UCSD-AML1 (cell line): ENCODE data around the gene TOM1L2.
"Not testable (repeated sequence)": the region's sequence is repeated elsewhere in the genome, so short reads cannot be mapped to it uniquely, and the experiment has no call there.

Experiments used
- DNase-seq: peaks from one replicate; lab custom pipeline; 2025; ENCODE audit not compliant: unreplicated experiment; lab: John Stamatoyannopoulos, UW

The TOM1L2 gene

DNA sequence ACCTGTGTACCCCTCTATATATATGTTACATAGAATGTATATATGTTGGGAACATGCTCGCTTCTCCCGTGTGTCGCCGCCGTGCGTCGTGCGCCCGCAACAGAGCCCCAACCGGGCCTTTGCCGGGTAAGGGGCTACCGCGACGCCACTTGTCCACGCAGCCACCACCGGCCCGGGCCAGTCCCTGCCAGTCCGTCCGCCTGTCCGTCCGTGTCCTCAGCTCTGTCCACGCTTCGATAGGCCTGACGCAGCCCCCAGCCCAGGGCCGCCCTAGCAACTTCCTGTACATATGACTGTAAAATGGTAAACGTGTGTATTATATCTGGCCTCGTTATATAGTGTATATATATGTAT is 161.3 kb downstream of the TOM1L2 start:
- DNase-seq, result no peak

DNA sequence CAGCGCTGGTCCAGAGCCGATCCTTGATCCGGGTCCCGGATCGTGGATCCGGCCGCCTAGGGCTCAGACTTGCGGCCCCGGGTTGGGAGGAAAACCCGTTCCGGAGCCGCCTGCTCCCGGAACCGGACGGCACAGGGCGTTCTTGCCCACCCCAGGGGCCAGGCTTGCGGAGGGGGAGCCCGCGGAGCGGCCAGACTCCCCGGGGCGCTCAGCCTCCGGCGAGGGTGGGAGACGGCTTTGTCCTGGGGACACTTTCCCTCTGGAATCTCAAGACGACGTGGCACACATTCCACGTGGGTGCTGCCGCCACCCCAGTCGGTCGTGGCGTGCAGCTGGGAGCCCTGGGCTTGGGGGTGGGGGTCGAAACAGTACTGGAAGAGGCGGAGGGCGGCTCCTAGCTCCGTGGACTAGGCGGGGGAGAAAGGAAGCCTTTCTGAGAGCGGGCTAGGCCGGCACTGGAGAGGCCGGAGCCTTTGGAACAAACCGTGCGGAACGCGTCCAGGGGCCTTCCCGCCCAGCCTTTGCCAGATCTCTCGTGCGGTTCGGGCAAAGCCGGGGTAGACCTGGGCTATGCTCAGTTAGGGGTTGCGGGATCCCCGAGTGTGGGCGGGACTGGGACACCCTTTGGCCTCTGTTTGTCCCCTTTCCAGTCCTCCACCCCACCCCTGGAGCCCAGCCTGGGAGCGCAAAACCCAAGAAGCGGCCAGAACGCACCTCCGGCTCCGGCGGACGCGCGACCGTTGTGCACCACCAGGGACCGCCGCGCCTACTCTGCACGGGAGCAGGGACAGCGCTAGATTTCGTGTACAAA is 161.9 kb downstream of the TOM1L2 start:
- DNase-seq, result no peak

DNA sequence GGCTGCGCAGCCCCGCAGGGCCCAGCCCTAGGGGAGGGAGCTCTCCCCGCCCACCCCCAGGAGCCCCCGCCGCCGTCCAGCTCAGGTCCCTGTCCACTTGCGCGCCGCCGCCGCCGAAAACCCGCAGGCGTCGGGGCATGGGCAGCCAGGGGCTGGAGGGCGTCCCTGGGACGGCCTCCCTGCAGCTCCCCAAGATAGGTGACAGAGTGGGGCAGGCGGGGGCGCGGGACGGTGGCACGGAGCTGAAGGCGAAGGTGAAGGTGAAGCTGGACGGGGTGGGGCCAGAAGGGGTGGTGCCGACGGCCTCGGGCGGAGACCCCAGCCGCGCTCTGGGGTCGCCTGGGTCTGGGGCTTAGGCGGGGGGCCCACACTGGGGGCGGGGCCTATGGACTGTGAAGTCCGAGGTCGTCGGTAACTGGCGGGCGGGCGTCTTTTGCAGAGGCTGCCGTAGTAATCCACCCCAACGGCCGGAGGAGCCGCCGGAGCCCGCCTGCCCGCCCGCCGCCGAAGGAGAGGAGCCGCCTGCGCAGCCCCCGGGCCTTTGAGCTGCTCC is 162.6 kb downstream of the TOM1L2 start:
- DNase-seq, result no peak

DNA sequence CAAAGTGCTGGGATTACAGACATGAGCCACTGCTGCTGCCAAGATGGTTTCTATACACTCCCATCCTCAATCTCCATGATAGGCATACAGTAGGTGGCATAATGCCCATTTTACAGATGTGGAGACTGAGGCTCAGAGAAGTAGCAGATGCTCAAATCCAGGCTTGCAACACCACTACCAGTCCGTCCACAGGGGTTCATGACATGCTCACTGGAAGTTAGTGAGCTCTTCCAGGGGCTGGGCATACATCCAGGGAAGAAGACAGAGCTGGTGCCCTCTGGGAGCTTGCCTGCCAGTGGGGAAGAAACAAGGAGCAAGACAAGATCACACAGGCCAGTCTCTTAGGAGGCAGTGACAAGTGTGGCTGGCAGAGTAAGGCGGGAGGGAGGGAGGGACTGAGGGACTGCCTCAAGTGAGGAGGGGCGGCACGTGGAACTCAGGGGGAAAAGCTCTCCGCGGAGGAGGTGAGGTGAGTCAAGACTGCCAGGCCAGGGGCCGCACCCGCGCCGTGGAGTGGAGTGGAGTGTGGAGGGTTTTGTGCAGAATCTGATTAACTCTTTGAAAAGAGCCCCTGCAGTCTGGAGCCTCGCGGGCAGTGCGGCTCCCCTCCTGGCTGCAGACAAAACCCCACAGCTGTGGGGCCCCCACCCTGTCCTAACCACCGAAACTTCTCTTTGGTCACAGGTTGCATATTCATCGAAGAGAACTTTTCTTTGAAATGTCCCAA is 163.3 kb downstream of the TOM1L2 start:
- DNase-seq, result no peak

DNA sequence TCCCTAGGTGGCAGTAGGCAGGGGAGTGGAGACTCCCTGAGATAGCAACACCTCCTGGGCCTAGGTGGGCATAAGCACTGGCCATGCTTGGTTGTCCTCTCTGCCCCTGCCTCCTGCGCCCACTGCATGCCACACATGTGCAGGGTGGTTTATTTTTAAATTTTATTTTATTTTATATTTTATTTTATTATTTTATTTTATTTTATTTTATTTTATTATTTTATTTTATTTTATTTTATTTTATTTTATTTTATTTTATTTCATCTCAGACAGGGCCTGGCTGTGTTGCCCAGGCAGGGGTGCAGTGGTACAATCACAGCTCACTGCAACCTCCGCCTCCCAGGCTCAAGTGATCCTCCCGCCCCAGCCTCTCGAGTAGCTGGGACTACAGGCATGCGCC is 164.0 kb downstream of the TOM1L2 start:
- not testable (repeated sequence) for DNase-seq

DNA sequence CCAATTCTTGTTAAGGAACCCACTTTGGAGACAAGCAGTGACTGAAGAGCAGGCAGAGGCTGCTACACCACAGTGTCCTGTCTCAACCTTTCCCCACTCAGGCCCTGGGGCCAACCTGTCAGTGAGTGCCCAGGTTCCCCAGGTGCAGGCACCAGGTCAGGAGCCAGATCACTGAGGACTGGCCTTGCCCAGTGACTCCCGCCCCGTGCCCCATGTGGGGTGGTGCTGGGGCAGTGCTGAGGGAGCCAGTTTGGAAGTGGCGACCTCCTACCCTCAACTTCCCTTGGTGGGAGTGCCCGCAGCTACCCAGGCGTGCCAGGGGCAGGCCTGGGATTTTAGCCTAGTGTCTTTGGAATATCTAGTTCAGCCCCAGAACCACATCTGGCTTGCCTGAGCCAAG is 164.8 kb downstream of the TOM1L2 start:
- no peak for DNase-seq

DNA sequence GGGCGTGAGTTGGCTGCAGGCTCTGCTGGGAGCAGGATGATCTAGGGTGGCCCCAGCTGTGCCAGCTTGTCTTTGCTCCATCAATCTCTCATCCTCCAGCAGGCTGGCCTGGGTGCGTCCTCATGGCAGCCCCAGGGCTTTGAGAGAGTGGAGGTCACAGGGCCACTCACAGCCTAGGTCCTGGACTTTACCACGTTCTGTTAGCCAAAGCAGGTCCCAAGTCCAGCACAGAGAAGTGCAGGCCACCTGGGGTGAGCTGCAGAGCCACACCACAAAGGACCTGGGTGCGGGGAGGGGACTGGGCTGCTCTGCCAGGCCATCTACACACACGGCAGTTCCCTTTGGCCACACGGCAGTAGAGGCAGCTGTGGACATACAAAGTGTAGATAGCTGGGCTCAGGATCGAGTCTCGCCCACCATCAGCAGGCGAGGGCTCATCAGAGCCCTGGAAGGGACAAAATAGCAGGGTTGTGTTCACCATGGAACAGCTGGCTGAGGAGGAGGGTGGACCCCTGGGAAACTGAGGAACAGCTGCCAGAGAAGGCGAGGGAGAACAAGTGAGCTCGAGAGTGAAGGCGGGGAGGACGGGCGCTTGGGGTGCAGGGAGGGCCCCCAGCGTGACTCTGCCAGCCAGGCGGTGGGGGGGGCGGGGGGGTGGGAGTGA is 165.5 kb downstream of the TOM1L2 start:
- no peak for DNase-seq

DNA sequence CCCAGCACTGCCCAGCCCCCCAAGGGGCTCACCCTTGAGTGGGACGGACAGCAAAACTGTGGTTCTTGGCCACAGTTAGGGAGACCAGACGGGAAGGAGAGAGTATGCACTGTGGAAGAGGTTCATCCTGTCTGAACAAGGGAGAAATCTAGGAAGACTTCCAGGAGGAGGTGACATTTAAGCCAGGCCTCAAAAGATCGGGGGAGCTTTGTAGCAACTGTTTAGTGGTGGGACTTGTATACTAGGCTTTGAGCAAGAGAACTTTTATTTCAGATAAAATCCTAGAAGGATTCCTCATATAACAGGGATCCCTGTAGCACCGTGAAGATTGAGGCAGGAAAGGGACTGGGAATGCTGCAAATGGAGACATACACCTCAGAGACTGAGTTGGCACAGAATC is 166.2 kb downstream of the TOM1L2 start:
- no peak for DNase-seq

DNA sequence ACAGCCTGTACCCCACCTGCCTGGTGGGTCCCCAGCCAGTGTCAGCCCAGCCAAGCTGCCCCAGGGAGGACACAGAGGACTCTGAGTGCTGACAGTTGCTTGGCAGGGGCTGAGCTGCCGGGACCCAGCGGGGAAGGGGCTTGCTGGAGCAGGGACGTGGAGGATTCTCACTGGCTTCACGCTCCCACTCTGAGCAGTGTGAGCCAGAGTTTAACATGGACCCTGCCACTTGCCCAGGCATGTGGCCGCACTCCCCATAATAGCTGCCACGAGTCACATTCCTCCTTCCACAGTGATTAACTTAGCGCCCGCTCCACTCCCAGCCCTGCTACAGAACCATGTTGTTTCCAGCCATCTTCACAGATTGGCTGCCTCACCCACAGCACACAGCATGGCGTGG is 166.6 kb downstream of the TOM1L2 start:
- DNase-seq, result no peak

DNA sequence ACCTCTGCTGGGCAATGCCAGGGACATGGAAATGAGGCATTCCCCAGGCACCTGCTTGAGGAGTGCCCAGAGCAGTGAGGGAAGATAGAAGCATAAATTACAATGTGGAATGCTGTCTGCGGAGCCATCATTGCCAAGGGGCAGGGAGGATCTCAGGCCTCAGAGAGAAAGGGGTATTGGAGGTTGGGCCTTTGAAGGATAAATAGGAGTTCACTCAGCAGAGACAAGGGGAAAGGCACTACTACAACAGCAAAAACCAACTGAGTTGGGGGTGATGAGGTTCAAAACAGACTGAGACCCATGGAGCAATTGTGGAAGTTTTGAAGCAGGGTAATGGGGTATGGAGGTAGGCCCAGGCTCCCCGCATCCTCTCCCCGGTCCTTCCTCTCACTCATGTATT is 168.2 kb downstream of the TOM1L2 start:
- DNase-seq, result no peak

DNA sequence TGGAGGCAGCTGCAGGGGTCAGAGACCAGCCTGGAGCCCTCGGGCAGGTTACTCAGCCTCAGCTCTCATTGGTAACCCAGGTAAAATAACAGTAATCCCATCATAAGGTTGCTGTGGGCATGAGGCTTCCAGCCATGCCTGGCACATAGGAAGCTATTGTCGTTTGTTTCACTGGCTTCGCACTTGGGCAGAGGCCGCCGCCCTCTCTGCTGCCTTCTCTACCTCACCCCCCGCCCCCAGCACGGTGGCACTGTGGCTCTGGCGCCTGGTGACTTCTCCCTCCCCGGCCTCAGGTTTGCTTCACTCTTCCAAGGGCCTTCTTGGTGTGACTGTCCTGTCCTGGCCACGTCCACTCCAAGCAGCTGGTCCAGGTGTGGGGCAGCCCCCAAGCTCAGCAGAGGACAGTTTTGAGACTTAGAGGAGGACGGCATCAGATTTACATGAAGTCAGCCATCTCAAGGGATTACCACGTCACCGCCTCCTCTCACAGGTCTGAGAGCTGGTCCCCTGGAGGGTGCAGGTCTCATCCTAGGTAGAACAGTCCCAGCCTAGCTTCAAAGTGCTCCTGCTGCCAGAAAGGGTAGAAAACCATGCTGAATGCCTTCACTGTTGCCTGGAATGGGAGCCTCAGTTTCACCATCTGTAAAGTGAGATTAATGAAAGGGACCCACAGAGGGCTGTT is 170.3 kb downstream of the TOM1L2 start:
- no peak for DNase-seq

DNA sequence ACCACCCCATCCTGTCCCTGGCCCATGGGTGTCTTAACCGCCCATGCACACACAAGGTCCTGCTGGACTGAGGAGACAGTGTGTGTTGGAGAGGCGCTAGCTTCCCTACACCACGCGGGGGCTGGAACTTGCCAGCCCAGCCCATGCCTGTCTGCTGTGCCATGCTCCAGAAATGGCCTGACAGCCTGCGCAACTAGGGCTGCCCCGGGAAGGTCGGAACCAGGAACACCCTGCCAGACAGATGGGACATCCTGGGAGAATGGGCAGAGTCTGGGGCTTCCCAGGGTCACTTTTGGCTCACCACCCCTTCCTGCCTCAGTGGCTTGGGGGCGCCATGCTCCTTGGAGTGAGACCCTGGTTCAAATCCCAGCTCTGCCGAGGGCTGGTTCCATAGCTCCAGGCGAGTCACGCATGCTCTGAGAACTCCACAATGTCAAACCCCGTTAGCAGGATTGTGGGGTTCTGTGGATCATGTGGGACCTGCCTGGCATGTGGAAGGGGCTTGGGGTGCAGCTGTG is 171.6 kb downstream of the TOM1L2 start:
- DNase-seq, result no peak

DNA sequence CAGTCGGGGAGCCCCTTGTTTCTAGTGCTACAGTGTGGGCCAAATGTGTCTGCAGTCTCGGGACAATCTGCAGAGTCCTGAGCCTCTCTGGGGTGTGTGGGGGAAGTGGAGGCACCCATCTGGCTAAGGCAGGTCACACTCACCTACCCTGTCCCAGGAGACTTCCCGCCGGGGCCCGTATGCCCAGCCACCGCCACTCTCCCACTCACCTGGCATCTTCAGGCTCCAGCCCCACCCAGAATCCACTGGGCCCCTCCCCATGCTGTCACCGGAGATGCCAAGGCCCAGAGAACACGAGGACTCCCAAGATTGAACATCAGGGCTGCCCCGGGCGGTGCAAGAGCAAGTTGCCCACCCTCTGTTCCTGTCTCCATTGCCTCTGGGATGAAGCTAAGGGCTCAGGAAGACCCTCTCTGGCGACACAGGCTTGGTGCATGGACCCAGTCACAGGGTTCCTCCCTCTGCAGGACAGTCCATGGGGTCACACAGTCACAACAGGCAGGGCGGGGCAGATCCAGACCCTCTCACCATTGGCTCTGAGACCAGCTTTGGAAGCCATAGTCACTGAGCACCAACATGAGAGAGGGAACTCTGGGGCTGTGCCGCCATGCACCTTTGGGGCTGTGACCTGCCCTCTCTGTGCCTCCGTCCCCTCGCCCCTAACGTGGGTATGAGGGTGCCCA is 173.5 kb downstream of the TOM1L2 start:
- no peak for DNase-seq

DNA sequence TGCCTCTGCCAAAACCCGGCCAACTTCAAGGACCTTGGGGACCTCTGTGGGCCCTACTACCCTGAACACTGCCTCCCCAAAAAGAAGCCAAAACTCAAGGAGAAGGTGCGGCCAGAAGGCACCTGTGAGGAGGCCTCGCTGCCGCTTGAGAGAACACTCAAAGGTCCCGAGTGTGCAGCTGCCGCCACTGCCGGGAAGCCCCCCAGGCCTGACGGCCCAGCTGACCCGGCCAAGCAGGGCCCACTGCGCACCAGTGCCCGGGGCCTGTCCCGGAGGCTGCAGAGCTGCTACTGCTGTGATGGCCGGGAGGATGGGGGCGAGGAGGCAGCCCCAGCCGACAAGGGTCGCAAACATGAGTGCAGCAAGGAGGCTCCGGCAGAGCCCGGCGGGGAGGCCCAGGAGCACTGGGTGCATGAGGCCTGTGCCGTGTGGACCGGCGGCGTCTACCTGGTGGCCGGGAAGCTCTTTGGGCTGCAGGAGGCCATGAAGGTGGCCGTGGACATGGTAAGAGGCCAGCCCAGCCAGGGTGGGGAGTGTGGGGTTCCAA is 174.1 kb downstream of the TOM1L2 start:
- DNase-seq, result no peak

DNA sequence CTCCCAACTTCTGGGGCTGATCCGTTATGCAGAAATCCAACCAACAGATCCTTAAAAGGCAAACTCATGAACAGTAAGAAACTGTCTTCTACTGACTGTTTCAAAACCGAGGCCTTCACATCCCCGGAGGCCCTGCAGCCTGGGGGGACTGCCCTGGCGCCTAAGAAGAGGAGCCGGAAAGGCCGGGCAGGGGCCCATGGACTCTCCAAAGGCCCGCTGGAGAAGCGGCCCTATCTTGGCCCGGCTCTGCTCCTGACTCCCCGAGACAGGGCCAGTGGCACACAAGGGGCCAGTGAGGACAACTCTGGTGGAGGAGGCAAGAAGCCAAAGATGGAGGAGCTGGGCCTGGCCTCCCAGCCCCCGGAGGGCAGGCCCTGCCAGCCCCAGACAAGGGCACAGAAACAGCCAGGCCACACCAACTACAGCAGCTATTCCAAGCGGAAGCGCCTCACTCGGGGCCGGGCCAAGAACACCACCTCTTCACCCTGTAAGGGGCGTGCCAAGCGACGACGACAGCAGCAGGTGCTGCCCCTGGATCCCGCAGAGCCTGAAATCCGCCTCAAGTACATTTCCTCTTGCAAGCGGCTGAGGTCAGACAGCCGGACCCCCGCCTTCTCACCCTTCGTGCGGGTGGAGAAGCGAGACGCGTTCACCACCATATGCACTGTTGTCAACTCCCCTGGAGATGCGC is 174.9 kb downstream of the TOM1L2 start:
- DNase-seq, result no peak

DNA sequence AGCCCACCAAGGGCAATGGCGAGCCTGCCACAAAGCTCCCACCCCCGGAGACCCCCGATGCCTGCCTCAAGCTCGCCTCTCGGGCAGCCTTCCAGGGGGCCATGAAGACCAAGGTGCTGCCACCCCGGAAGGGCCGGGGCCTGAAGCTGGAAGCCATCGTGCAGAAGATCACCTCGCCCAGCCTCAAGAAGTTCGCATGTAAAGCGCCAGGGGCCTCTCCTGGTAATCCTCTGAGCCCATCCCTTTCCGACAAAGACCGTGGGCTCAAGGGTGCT is 175.5 kb downstream of the TOM1L2 start:
- DNase-seq, result no peak

DNA sequence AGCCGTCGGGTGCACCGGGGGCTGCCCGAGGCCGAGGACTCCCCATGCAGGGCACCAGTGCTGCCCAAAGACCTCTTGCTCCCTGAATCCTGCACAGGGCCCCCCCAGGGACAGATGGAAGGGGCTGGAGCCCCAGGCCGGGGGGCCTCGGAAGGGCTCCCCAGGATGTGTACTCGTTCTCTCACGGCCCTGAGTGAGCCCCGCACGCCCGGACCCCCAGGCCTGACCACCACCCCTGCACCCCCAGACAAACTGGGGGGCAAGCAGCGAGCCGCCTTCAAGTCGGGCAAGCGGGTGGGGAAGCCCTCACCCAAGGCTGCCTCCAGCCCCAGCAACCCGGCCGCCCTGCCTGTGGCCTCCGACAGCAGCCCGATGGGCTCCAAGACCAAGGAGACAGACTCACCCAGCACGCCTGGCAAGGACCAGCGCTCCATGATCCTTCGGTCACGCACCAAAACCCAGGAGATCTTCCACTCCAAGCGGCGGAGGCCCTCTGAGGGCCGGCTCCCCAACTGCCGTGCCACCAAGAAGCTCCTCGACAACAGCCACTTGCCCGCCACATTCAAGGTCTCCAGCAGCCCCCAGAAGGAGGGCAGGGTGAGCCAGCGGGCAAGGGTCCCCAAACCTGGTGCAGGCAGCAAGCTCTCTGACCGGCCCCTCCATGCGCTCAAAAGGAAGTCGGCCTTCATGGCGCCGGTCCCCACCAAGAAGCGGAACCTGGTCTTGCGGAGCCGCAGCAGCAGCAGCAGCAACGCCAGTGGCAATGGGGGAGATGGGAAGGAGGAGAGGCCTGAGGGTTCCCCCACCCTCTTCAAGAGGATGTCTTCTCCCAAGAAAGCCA is 176.0 kb downstream of the TOM1L2 start:
- no peak for DNase-seq

DNA sequence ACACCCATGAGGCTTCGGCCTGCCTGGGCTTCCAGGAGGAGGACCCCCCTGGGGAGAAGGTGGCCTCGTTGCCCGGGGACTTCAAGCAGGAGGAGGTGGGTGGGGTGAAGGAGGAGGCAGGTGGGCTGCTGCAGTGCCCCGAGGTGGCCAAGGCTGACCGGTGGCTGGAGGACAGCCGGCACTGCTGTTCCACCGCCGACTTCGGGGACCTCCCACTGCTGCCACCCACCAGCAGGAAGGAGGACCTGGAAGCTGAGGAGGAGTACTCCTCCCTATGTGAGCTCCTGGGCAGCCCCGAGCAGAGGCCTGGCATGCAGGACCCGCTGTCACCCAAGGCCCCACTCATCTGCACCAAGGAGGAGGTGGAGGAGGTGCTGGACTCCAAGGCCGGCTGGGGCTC is 176.9 kb downstream of the TOM1L2 start:
- no peak for DNase-seq

DNA sequence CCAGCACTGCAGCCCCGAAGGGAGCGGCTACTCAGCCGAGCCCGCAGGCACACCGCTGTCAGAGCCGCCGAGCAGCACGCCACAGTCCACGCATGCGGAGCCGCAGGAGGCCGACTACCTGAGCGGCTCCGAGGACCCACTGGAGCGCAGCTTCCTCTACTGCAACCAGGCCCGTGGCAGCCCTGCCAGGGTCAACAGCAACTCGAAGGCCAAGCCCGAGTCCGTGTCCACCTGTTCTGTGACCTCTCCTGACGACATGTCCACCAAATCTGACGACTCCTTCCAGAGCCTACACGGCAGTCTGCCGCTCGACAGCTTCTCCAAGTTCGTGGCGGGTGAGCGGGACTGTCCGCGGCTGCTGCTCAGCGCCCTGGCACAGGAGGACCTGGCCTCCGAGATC is 177.8 kb downstream of the TOM1L2 start:
- DNase-seq, result no peak
